ENCODE measurements around the gene POT1. TPM values are rescaled to one million over a fixed set of nuclear protein-coding genes. Genes with fewer than 3 reads are reported as not detected.

POT1 gene
- total RNA-seq (2022; extraction: Qiagen RNA extraction; ENCODE audit: low read depth), result 11.7 to 17.7 TPM (median 13.2 TPM) in 5 replicates

DNA sequence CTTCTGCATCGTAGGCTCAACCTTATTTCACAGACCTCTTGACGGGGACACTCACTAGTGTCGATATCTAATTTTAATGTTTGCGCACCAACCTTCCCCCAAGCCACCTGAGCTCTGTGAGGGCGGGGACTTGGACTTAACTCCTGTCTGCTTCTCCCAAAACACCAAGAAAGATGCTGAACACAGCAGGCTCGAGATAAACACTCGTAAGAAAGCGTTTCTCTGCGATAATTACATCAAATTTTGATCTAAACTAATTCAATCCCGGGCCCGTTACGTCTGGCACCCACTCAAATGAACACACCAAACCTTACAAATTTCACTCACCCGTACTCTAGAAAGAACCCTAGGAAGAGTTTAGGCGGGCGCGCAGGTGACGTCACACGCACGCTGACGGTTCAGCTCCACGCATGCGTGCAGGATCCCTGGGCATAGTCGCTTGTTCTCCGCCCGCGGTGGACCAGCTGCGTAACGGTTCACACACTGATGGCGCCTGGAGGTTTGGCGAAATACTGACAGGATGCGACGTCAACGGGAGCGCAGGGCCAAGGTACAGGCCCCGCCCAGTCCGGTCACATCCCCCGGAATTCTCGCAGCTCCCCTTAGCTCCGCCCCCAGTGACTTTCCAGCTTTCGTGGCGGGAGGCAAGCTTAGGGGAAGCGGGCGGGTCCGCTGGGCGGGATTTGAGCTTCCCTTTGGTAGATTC lies at the start of gene POT1:
Gene POT1, minus strand, starts transcription at position 359 of the 706 bp plus-strand sequence. CDS start 32,652 bp downstream, outside the sequence.

Other genes starting within 250 kb of the POT1 start
- gene GPR37, start 164.0 kb downstream of the POT1 start, total RNA-seq (2022; extraction: Qiagen RNA extraction; ENCODE audit: low read depth), result 0.45 to 0.89 TPM (median 0.64 TPM) in 5 replicates

All from A549 treated with ZK216348 at 1 μM for 4 hours (cell line).